B cell (primary cell): ENCODE results near the gene PSD. TPM values are rescaled to one million over a fixed set of nuclear protein-coding genes. Genes with fewer than 3 reads are reported as not detected.

Experiments
- ATAC-seq: fragments of 200-7000 bp; cut with Tn5 transposase; one replicate; pipeline ENCODE4 v1.10.0; 2021; ENCODE audit warnings: low read depth, mild to moderate bottlenecking, moderate number of reproducible peaks, moderate library complexity
- CTCF ChIA-PET: fragments of 350-600 bp; sonication (Branson Sonifier 250); formaldehyde crosslinking; loops from one replicate; lab custom pipeline; 2021; ENCODE audit warnings: antibody characterized with exemption, inconsistent platforms; lab: Charles Lee
- POLR2A ChIA-PET: fragments of 350-600 bp; sonication (Branson Sonifier 250); formaldehyde crosslinking; loops from one replicate; lab custom pipeline; 2021; ENCODE audit warnings: antibody characterized with exemption; lab: Charles Lee
- DNase-seq: peaks from one replicate; pipeline ENCODE4 v3.0.0; 2013
- H2AFZ ChIP-seq: 2 replicates; pipeline ENCODE4 v1.6.1; 2012; ENCODE audit warnings: mild to moderate bottlenecking, low read depth, low read length; ENCODE audit not compliant: insufficient read depth, poor library complexity, severe bottlenecking
- H3K27ac ChIP-seq, 2 donors: 1 replicate in 1 of 2; 2 replicates in 1 of 2; pipeline ENCODE4 v1.5.1; 2012 to 2013; ENCODE audit warnings: low read length in 2 of 2, mild to moderate bottlenecking in 2 of 2, moderate library complexity in 1 of 2
- H3K27me3 ChIP-seq, 4 experiments: fragments of 200-600 bp in 1 of 4; sonication (generic) in 1 of 4; replicated peaks in 1 of 4; 1 replicate in 2 of 4; 2 replicates in 2 of 4; pipeline versions ENCODE4 v1.6.1 to v1.7.0; 2013 to 2016; ENCODE audit warnings: low read length in 3 of 4, mild to moderate bottlenecking in 2 of 4, mixed read lengths in 1 of 4, moderate library complexity in 1 of 4; ENCODE audit not compliant: insufficient read depth in 4 of 4, control insufficient read depth in 3 of 4; ENCODE audit errors: control extremely low read depth in 1 of 4
- H3K36me3 ChIP-seq, 2 experiments: replicated peaks in 1 of 2; 1 replicate in 1 of 2; 2 replicates in 1 of 2; pipeline versions ENCODE4 v1.6.1 to v1.7.1; 2013; ENCODE audit warnings: low read length in 1 of 2; ENCODE audit not compliant: insufficient read depth in 2 of 2, control insufficient read depth in 1 of 2; ENCODE audit errors: control extremely low read depth in 1 of 2, extremely low read depth in 1 of 2
- H3K4me1 ChIP-seq, 2 donors: fragments of 200-600 bp in 1 of 2; sonication (generic) in 1 of 2; 1 replicate in 1 of 2; 2 replicates in 1 of 2; pipeline versions ENCODE4 v1.5.1 to v1.6.1; 2013 to 2017; ENCODE audit warnings: low read length in 2 of 2; ENCODE audit not compliant: control insufficient read depth in 2 of 2, insufficient read depth in 2 of 2
- H3K4me2 ChIP-seq: replicated peaks from 2 replicates; pipeline ENCODE3; 2012; ENCODE audit warnings: mild to moderate bottlenecking, low read depth, low read length; ENCODE audit not compliant: poor library complexity, severe bottlenecking
- H3K4me3 ChIP-seq, 5 experiments: fragments of 200-600 bp in 1 of 5; sonication (generic) in 1 of 5; 1 replicate in 3 of 5; 2 replicates in 2 of 5; pipeline versions ENCODE4 v1.5.1 to v1.7.0; 2011 to 2016; ENCODE audit warnings: low read length in 4 of 5, mild to moderate bottlenecking in 4 of 5, low read depth in 2 of 5, control low read depth in 1 of 5, moderate library complexity in 1 of 5; ENCODE audit not compliant: insufficient read depth in 1 of 5; ENCODE audit errors: control extremely low read depth in 1 of 5, extremely low read depth in 1 of 5
- H3K79me2 ChIP-seq: fragments of 200-600 bp; sonication (generic); one replicate; pipeline ENCODE4 v1.6.0; 2016; ENCODE audit warnings: low read length; ENCODE audit not compliant: control insufficient read depth, insufficient read depth
- H3K9ac ChIP-seq: fragments of 200-600 bp; sonication (generic); 2 replicates; pipeline ENCODE4 v1.6.1; 2017; ENCODE audit warnings: mild to moderate bottlenecking, low read length, moderate library complexity
- H3K9me3 ChIP-seq, 3 donors: one replicate each; pipeline versions ENCODE4 v1.6.1 to v1.7.1; 2013; ENCODE audit warnings: low read length in 2 of 3; ENCODE audit not compliant: control insufficient read depth in 2 of 3, insufficient read depth in 1 of 3; ENCODE audit errors: control extremely low read depth in 1 of 3
- H4K20me1 ChIP-seq: 2 replicates; pipeline ENCODE4 v1.6.0; 2012; ENCODE audit warnings: mild to moderate bottlenecking, low read length; ENCODE audit not compliant: insufficient read depth, control insufficient read depth, poor library complexity, severe bottlenecking
- H3K27ac Mint-ChIP-seq: one replicate; pipeline ENCODE4 v1.8.0; 2021; ENCODE audit warnings: mixed read lengths
- H3K27me3 Mint-ChIP-seq: one replicate; pipeline ENCODE4 v1.8.0; 2021; ENCODE audit warnings: mixed read lengths
- H3K4me1 Mint-ChIP-seq: one replicate; pipeline ENCODE4 v1.8.0; 2021; ENCODE audit warnings: mixed read lengths
- H3K4me3 Mint-ChIP-seq: one replicate; pipeline ENCODE4 v1.8.0; 2021; ENCODE audit warnings: mixed read lengths
- H3K9me3 Mint-ChIP-seq: one replicate; pipeline ENCODE4 v1.8.0; 2022; ENCODE audit warnings: mixed read lengths; ENCODE audit not compliant: insufficient read depth
- CTCF ChIP-seq: fragments of 200-600 bp; IDR thresholded peaks from one replicate; pipeline ENCODE4 v1.8.0; 2022; ENCODE audit warnings: antibody characterized with exemption, mild to moderate bottlenecking
- EZH2 ChIP-seq: IDR thresholded peaks from 2 replicates; pipeline ENCODE4 v1.6.1; 2012; ENCODE audit warnings: borderline replicate concordance, low read depth, mild to moderate bottlenecking, moderate library complexity, low read length; ENCODE audit not compliant: insufficient read depth, poor library complexity, severe bottlenecking
- WGBS: methylation state at CpG from one replicate; pipeline ENCODE4 v1.1.5; 2013; ENCODE audit warnings: missing lambda C conversion rate; ENCODE audit not compliant: insufficient coverage; 5-methylcytosine and 5-hydroxymethylcytosine counted together
- intact Hi-C: fragments of 100-400 bp; cut with micrococcal nuclease; formaldehyde crosslinking; loops from one replicate; pipeline ENCODE4 v1.10.0; 2022
- polyA plus RNA-seq: library from polyadenylated mRNA; depleted of rRNA; stranded (reverse); fragments of >200 nt; gene quantifications from 2 replicates; pipeline ENCODE4 v1.2.3, GENCODE V29; 2012
- total RNA-seq, 2 donors: library from RNA; stranded (reverse); fragments of 120-200 nt in 1 of 2; gene quantifications; 1 replicate in 1 of 2; 2 replicates in 1 of 2; pipeline versions ENCODE4 v1.2.3 to v1.2.4, GENCODE V29; 2013 to 2022

PSD gene
- total and polyA plus RNA-seq, 2 donors (not counting 1 experiment from before 2014, with no cell fraction given) = 0.52 to 0.81 TPM

GRCh38 chr10:102416695-102417094 lies 1.9 kb downstream of the PSD start:
- Histone ChIP-seq H3K4me1 (peaks cover 24 to 25% of the 10 kb centered on the region in 2 donors), H4K20me1 (peaks cover 6% of the 10 kb centered on the region), H3K27me3 (peaks cover 0 to 70% (median 36%) of the 10 kb centered on the region in 4 experiments), H3K9ac (no peak overlapping the region), H2AFZ (no peak overlapping the region), H3K27ac (no peak overlapping the region), H3K4me3 (no peak overlapping the region), H3K9me3 (peaks cover 0 to 14% (median 0%) of the 10 kb centered on the region in 3 donors), H3K4me2 (no peak overlapping the region), H3K36me3 (no peaks in the 10 kb centered on the region), H3K79me2 (no peaks in the 10 kb centered on the region)
- intact Hi-C loops = no loop called here
- Mint-ChIP-seq H3K9me3 (no peaks in the 10 kb centered on the region), H3K27ac (no peak overlapping the region), H3K27me3 (peaks cover 47% of the 10 kb centered on the region), H3K4me1 (peaks cover 33% of the 10 kb centered on the region), H3K4me3 (no peak overlapping the region)
- no peak for TF ChIP-seq EZH2
- TF ChIP-seq CTCF = no peak
- WGBS = 90% methylated on average over 20 of the region's 20 CpGs
- DNase-seq (peak; percentile 15), ATAC-seq (no peak)
- CTCF ChIA-PET = no interaction called here
- POLR2A ChIA-PET = no interaction called here

- H3K27me3 ChIP-seq = peaks cover 0 to 75% (median 40%) of the 10 kb centered on the region in 4 experiments
- WGBS = 93% methylated on average over 6 of the region's 9 CpGs
- no peaks in the 10 kb centered on the region for H3K79me2 ChIP-seq
- no peak overlapping the region for H3K9ac ChIP-seq
- H3K9me3 ChIP-seq = peaks cover 0 to 14% (median 0%) of the 10 kb centered on the region in 3 donors
- Mint-ChIP-seq H3K4me1 (peaks cover 36% of the 10 kb centered on the region), H3K27ac (no peak overlapping the region), H3K4me3 (no peak overlapping the region), H3K9me3 (no peaks in the 10 kb centered on the region), H3K27me3 (peaks cover 51% of the 10 kb centered on the region)
- POLR2A ChIA-PET = no interaction called here
- no peak overlapping the region for H3K4me3 ChIP-seq
- no peak overlapping the region for H3K4me2 ChIP-seq
- ATAC-seq = no peak
- peaks cover 6% of the 10 kb centered on the region for H4K20me1 ChIP-seq
- H3K4me1 ChIP-seq = peaks cover 24% of the 10 kb centered on the region in 2 donors
- no peak overlapping the region for H3K27ac ChIP-seq
- intact Hi-C loops = no loop called here
- TF ChIP-seq CTCF (no peak), EZH2 (no peak)
- H3K36me3 ChIP-seq = no peaks in the 10 kb centered on the region
- CTCF ChIA-PET = no interaction called here
- H2AFZ ChIP-seq = no peak overlapping the region
- DNase-seq = no peak
These were observed 2.3 kb downstream of the PSD start for GRCh38 chr10:102416283-102416682.
